ENCODE data around the gene GALNT6. TPM values are rescaled to one million over a fixed set of nuclear protein-coding genes. Genes with fewer than 3 reads are reported as not detected.
A peak's percentile ranks its signal among the peaks of the same experiment; 100 is the strongest.

Gene GALNT6
- total and polyA plus RNA-seq, 3 donors from 2014 or later: 1.7 to 2.8 (median 2.8) TPM

- intact Hi-C loops (cut with DNase I; ENCODE audit: low total_unique reads): loop anchor here (5.0 kb wide), 1 partner anchor 108 kb away; no protein-coding TSS in a partner anchor
- H3K4me3 ChIP-seq: peak overlapping the region; percentile 50 to 73
- H3K4me1 ChIP-seq: no peaks in the 10 kb centered on the region
- DNase-seq: no peak
- 14 to 17% methylated on average over 10 of the region's 10 CpGs for WGBS, 2 donors
- H3K9me3 ChIP-seq: no peaks in the 10 kb centered on the region
- H3K36me3 ChIP-seq (ENCODE audit: low read depth, missing control alignments): no peaks in the 10 kb centered on the region
- peak overlapping the region in 1 of 2 donors; percentile 64 for H3K27ac ChIP-seq
- TF ChIP-seq POLR2A (IDR thresholded peaks at IDR 0.05) (no peak), CTCF (IDR thresholded peaks at IDR 0.05) (no peak)
- no peaks in the 10 kb centered on the region for H3K27me3 ChIP-seq
Measured at GRCh38 chr12:51424094-51424661, 33.0 kb upstream of the GALNT6 start.

- Histone ChIP-seq H3K4me1 (no peaks in the 10 kb centered on the region), H3K27me3 (no peaks in the 10 kb centered on the region), H3K36me3 (ENCODE audit: low read depth, missing control alignments) (no peaks in the 10 kb centered on the region), H3K27ac (no peak overlapping the region), H3K4me3 (no peak overlapping the region), H3K9me3 (no peaks in the 10 kb centered on the region)
- WGBS, 2 donors: 60 to 70% methylated on average over 5 of the region's 5 CpGs
- intact Hi-C loops (cut with DNase I; ENCODE audit: low total_unique reads): loop anchor here (5.0 kb wide), 1 partner anchor 111 kb away; no protein-coding TSS in a partner anchor
- TF ChIP-seq POLR2A (IDR thresholded peaks at IDR 0.05): no peak
- peak in 2 of 3 experiments; percentile 56 to 57 for TF ChIP-seq CTCF (IDR thresholded peaks at IDR 0.05)
- DNase-seq: peak; percentile 74
Measured at GRCh38 chr12:51421266-51421884, 30.2 kb upstream of the GALNT6 start.

- TF ChIP-seq POLR2A (IDR thresholded peaks at IDR 0.05): no peak
- peak in 1 of 3 experiments; percentile 10 for TF ChIP-seq CTCF (IDR thresholded peaks at IDR 0.05)
- Histone ChIP-seq H3K9me3 (no peaks in the 10 kb centered on the region), H3K27ac (no peak overlapping the region), H3K4me3 (no peak overlapping the region), H3K27me3 (no peaks in the 10 kb centered on the region), H3K36me3 (ENCODE audit: low read depth, missing control alignments) (no peaks in the 10 kb centered on the region), H3K4me1 (no peaks in the 10 kb centered on the region)
- DNase-seq: no peak
- intact Hi-C loops (cut with DNase I; ENCODE audit: low total_unique reads): loop anchor here (5.0 kb wide), 1 partner anchor 113 kb away; no protein-coding TSS in a partner anchor
- 56 to 60% methylated on average over 11 of the region's 11 CpGs for WGBS, 2 donors
Measured at GRCh38 chr12:51419425-51420193, 28.4 kb upstream of the GALNT6 start.

- Histone ChIP-seq H3K9me3 (no peaks in the 10 kb centered on the region), H3K27me3 (no peaks in the 10 kb centered on the region), H3K36me3 (ENCODE audit: low read depth, missing control alignments) (no peaks in the 10 kb centered on the region), H3K4me3 (no peak overlapping the region), H3K4me1 (no peaks in the 10 kb centered on the region), H3K27ac (no peak overlapping the region)
- intact Hi-C loops (cut with DNase I; ENCODE audit: low total_unique reads): no loop called here
- no peak for DNase-seq
- TF ChIP-seq CTCF (IDR thresholded peaks at IDR 0.05) (no peak), POLR2A (IDR thresholded peaks at IDR 0.05) (no peak)
- 75 to 80% methylated on average over 4 of the region's 4 CpGs for WGBS, 2 donors
Measured at GRCh38 chr12:51417826-51418225, 26.6 kb upstream of the GALNT6 start.

Data from testis (tissue), 3 donors.